ENCODE data around the gene PRH2. TPM values are rescaled to one million over a fixed set of nuclear protein-coding genes. Genes with fewer than 3 reads are reported as not detected.

The PRH2 gene
- total RNA-seq, 1 donor from 2014 or later: not detected

DNA sequence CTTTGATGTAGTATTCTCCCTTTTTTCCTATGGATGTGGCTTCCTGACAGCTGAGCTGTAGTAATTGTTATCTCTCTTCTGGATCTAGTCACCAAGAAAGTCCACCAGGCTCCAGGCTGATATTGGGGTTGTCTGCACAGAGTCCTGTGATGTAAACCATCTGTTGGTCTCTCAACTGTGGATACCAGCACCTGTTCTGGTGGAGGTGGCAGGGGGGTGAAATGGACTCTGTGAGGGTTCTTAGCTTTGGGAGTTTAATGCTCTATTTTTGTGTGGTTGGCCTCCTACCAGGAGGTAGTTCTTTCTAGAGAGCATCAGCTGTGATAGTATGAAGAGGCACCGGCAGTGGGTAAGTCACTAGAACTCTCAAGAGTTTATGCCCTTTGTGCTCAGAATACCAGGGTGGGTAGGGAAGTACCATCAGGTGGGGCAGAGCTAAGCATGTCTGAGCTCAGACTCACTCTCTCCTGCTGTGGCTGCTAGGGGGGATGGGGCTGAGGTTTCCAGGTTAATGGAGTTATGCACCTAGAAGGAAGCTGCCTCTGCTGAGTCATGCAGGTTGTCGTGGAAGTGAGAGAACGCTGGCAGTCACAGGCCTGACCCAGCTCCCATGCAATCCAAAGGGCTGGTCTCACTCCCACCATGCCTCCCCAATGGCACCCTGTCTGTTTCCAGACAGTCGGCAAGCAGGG is 13.0 kb downstream of the PRH2 start:
- Histone ChIP-seq H3K36me3 (ENCODE audit: control insufficient read depth, insufficient read depth, low read length) (no peaks in the 10 kb centered on the region), H3K27me3 (ENCODE audit: control insufficient read depth, insufficient read depth, low read length) (no peaks in the 10 kb centered on the region), H3K4me3 (ENCODE audit: low read depth, low read length) (no peak overlapping the region)
- TF ChIP-seq, protein P1, sequence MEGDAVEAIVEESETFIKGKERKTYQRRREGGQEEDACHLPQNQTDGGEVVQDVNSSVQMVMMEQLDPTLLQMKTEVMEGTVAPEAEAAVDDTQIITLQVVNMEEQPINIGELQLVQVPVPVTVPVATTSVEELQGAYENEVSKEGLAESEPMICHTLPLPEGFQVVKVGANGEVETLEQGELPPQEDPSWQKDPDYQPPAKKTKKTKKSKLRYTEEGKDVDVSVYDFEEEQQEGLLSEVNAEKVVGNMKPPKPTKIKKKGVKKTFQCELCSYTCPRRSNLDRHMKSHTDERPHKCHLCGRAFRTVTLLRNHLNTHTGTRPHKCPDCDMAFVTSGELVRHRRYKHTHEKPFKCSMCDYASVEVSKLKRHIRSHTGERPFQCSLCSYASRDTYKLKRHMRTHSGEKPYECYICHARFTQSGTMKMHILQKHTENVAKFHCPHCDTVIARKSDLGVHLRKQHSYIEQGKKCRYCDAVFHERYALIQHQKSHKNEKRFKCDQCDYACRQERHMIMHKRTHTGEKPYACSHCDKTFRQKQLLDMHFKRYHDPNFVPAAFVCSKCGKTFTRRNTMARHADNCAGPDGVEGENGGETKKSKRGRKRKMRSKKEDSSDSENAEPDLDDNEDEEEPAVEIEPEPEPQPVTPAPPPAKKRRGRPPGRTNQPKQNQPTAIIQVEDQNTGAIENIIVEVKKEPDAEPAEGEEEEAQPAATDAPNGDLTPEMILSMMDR (IDR thresholded peaks at IDR 0.05; ENCODE audit: insufficient read depth, low read length, poor library complexity, severe bottlenecking): no peak
- peak; percentile 88 for DNase-seq (ENCODE audit: low read depth)

GRCh38 chr12:10943167-10943566 is 14.1 kb downstream of the PRH2 start:
- H3K27me3 ChIP-seq (ENCODE audit: control insufficient read depth, insufficient read depth, low read length): no peaks in the 10 kb centered on the region
- no peaks in the 10 kb centered on the region for H3K36me3 ChIP-seq (ENCODE audit: control insufficient read depth, insufficient read depth, low read length)
- TF ChIP-seq, protein P1 (IDR thresholded peaks at IDR 0.05; ENCODE audit: insufficient read depth, low read length, poor library complexity, severe bottlenecking): no peak
- DNase-seq (ENCODE audit: low read depth): no peak
- H3K4me3 ChIP-seq (ENCODE audit: low read depth, low read length): no peak overlapping the region

DNA sequence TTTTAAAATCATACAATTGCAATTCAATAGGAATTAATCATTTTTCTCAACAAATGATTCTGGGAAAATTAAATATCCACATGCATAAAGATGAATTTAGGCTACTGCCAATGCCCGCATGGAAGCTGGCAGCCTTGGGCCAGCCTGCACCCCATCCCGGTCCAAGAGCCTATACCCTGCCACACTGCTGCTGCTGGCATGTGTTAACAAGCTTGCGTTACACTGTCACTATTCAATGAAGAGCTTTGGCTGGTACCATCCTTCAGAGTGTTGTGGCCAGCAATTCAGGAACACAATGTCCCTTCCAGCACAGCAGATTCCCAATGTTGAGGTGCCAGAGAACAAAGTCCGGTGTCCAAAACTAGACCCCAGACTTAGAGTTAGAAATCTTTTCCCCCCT is 23.6 kb downstream of the PRH2 start:
- no peak overlapping the region for H3K4me3 ChIP-seq (ENCODE audit: low read depth, low read length)

GRCh38 chr12:10956085-10956484 is 27.0 kb downstream of the PRH2 start:
- DNase-seq (ENCODE audit: low read depth): no peak
- TF ChIP-seq, protein P1 (IDR thresholded peaks at IDR 0.05; ENCODE audit: insufficient read depth, low read length, poor library complexity, severe bottlenecking): no peak
- H3K4me3 ChIP-seq (ENCODE audit: low read depth, low read length): no peak overlapping the region

More for the DNA sequence above, 23.6 kb downstream of the PRH2 start:
- H3K27me3 ChIP-seq (ENCODE audit: control insufficient read depth, insufficient read depth, low read length): no peaks in the 10 kb centered on the region
- no peaks in the 10 kb centered on the region for H3K36me3 ChIP-seq (ENCODE audit: control insufficient read depth, insufficient read depth, low read length)
- TF ChIP-seq, protein P1 (IDR thresholded peaks at IDR 0.05; ENCODE audit: insufficient read depth, low read length, poor library complexity, severe bottlenecking): no peak
- no peak for DNase-seq (ENCODE audit: low read depth)

DNA sequence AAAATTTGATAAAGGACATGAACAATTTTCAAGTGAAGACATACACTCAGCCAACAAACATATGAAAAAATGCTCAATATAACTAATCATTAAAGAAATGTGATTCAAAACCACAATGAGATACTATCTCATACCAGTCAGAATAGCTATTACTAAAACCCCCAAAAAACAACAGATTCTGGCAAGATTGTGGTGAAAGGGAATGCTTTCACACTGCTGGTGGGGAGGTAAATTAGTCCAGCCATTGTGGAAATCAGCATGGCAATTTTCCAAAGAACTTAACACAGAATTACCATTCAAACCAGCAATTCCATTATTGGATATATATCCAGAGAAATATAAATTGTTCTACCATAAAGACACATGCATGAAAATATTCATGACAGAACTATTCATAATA is 28.7 kb downstream of the PRH2 start:
- TF ChIP-seq, protein P1 (IDR thresholded peaks at IDR 0.05; ENCODE audit: insufficient read depth, low read length, poor library complexity, severe bottlenecking): no peak
- DNase-seq (ENCODE audit: low read depth): no peak
- Histone ChIP-seq H3K4me3 (ENCODE audit: low read depth, low read length) (no peak overlapping the region), H3K36me3 (ENCODE audit: control insufficient read depth, insufficient read depth, low read length) (no peaks in the 10 kb centered on the region), H3K27me3 (ENCODE audit: control insufficient read depth, insufficient read depth, low read length) (no peaks in the 10 kb centered on the region)

More at GRCh38 chr12:10956085-10956484, 27.0 kb downstream of the PRH2 start:
- no peaks in the 10 kb centered on the region for H3K36me3 ChIP-seq (ENCODE audit: control insufficient read depth, insufficient read depth, low read length)
- H3K27me3 ChIP-seq (ENCODE audit: control insufficient read depth, insufficient read depth, low read length): no peaks in the 10 kb centered on the region

DNA sequence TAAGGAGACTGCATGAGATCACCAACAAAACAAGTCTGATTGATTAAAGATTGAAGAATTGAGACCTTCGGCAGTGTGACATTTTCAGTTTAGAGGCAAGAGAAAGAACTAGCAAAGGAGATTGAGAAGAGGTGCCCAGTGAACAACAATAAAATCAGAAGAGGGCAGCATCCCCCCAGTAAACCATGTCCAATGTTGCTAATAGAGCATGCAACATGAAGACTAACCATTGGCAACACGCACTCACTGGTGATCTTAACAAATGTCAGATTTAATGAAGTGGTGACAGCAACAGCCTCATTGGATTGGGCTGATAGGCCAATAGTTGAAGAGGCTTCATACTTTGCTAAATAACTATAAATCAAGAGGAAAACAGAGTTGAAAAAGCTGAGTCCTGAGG is 30.8 kb downstream of the PRH2 start:
- DNase-seq (ENCODE audit: low read depth): no peak
- H3K36me3 ChIP-seq (ENCODE audit: control insufficient read depth, insufficient read depth, low read length): no peaks in the 10 kb centered on the region
- TF ChIP-seq, protein P1 (IDR thresholded peaks at IDR 0.05; ENCODE audit: insufficient read depth, low read length, poor library complexity, severe bottlenecking): no peak
- no peak overlapping the region for H3K4me3 ChIP-seq (ENCODE audit: low read depth, low read length)
- no peaks in the 10 kb centered on the region for H3K27me3 ChIP-seq (ENCODE audit: control insufficient read depth, insufficient read depth, low read length)

Measured in kidney epithelial cell (primary cell).